Right lobe of liver (tissue), 6 donors: ENCODE results near the gene HOXB3. TPM values are rescaled to one million over a fixed set of nuclear protein-coding genes. Genes with fewer than 3 reads are reported as not detected.

ENCODE experiments used
- ATAC-seq, 4 donors: fragments of 200-7000 bp; cut with Tn5 transposase; one replicate each; pipeline ENCODE4 v1.9.1; 2020; ENCODE audit warnings: mild to moderate bottlenecking in 4 of 4, moderate library complexity in 4 of 4
- DNase-seq, 3 donors: peaks; one replicate each; pipeline ENCODE4 v3.0.0-alpha.2; 2020
- H3K27ac ChIP-seq, 3 donors: fragments of 200-600 bp; one replicate each; pipeline ENCODE4 v1.8.0; 2022
- H3K27me3 ChIP-seq, 2 donors: fragments of 200-600 bp; one replicate each; pipeline ENCODE4 v1.8.0; 2022
- H3K36me3 ChIP-seq, 4 donors: fragments of 200-600 bp; sonication (generic) in 1 of 4; one replicate each; pipeline versions ENCODE4 v1.5.1 to v1.8.0; 2017 to 2022; ENCODE audit warnings: control low read depth in 1 of 4
- H3K4me1 ChIP-seq, 4 donors: fragments of 200-600 bp; sonication (generic) in 1 of 4; one replicate each; pipeline versions ENCODE4 v1.5.1 to v1.8.0; 2017 to 2022; ENCODE audit warnings: control low read depth in 1 of 4
- H3K4me3 ChIP-seq, 3 donors: fragments of 200-600 bp; one replicate each; pipeline ENCODE4 v1.8.0; 2022
- H3K9me3 ChIP-seq, 4 donors: fragments of 200-600 bp; sonication (generic) in 1 of 4; one replicate each; pipeline versions ENCODE4 v1.5.1 to v1.8.0; 2017 to 2022; ENCODE audit warnings: control low read depth in 1 of 4
- CTCF ChIP-seq, 4 donors: fragments of 200-600 bp in 3 of 4; fragments of 450-650 bp in 1 of 4; IDR thresholded peaks; one replicate each; pipeline versions ENCODE4 v1.5.1 to v1.8.0; 2016 to 2022; ENCODE audit warnings: antibody characterized with exemption in 4 of 4, mild to moderate bottlenecking in 2 of 4
- POLR2A ChIP-seq: fragments of 450-650 bp; IDR thresholded peaks from one replicate; pipeline ENCODE4 v1.6.1; 2017; ENCODE audit warnings: antibody characterized with exemption, mild to moderate bottlenecking
- WGBS: methylation state at CpG from one replicate; pipeline ENCODE4 v1.1.6; 2018; ENCODE audit warnings: low coverage, low lambda C conversion rate; ENCODE audit not compliant: insufficient coverage; ENCODE audit errors: missing lambda C conversion rate; 5-methylcytosine and 5-hydroxymethylcytosine counted together
- intact Hi-C, 2 donors: fragments of 100-400 bp; cut with DNase I; formaldehyde crosslinking; loops; one replicate each; pipeline versions ENCODE4 v1.11.2 to v1.14.1; 2022
- total RNA-seq, 6 experiments: library from RNA; depleted of rRNA in 2 of 6; stranded (reverse); fragments of >200 nt in 2 of 6; fragmentation: NEBNext Ultra II Directional in 3 of 6; extraction: Animal tissue kit (Norgen Biotek cat#: 25700) in 3 of 6; gene quantifications; one replicate each; pipeline versions ENCODE4 v1.1.0 to v1.2.4, GENCODE V29; 2016 to 2023
- donor health status: DM: no; HTN: yes; CAD: no.
- donor health status: DM: no; HTN: no; CAD: no.
- donor health status: DM: no; HTN: no; CAD: no.
- donor health status: DM: no; HTN: yes; CAD: no.
- donor health status: DM: no; HTN: yes; CAD: no.

The HOXB3 gene
- total RNA-seq, 6 experiments from 2014 or later = 0.99 to 3.2 (median 2.6) TPM

GRCh38 chr17:48577946-48578615 is 12.0 kb downstream of the HOXB3 start, which contains the start of gene HOXB4:
TSS of gene HOXB4 (minus strand) at chr17:48578350. CDS start at chr17:48578319, 31 bp downstream.
- peak; percentile 58 to 69 (median 60) for ATAC-seq
- peak within 1 kb of the TSS; percentile 57 to 91 (median 63) for H3K27ac ChIP-seq
- peak within 1 kb of the TSS; percentile 27 to 46 (median 36) for H3K4me3 ChIP-seq
- WGBS = 3% methylated on average over 20 of the region's 58 CpGs
- peak; percentile 67 to 77 (median 72) for DNase-seq
- H3K27me3 ChIP-seq = peaks cover 0 to 48% of the 10 kb centered on the region in 2 donors
- no peaks in the 10 kb centered on the region for H3K9me3 ChIP-seq
- H3K4me1 ChIP-seq = peaks cover 0 to 7% (median 0%) of the 10 kb centered on the region in 4 donors
- intact Hi-C loops = no loop called here
- TF ChIP-seq CTCF (IDR thresholded peaks at IDR 0.05) = no peak
- no peaks in the 10 kb centered on the region for H3K36me3 ChIP-seq

- Histone ChIP-seq H3K9me3 (no peaks in the 10 kb centered on the region), H3K4me1 (peaks cover 0 to 7% (median 0%) of the 10 kb centered on the region in 4 donors), H3K27me3 (peaks cover 0 to 42% of the 10 kb centered on the region in 2 donors), H3K36me3 (no peaks in the 10 kb centered on the region), H3K27ac (peak overlapping the region; percentile 57 to 79 (median 63)), H3K4me3 (peak overlapping the region; percentile 14 to 46 (median 27))
- 2% methylated on average over 17 of the region's 19 CpGs for WGBS
- TF ChIP-seq POLR2A (no peak), CTCF (IDR thresholded peaks at IDR 0.05) (no peak)
- ATAC-seq (no peak), DNase-seq (no peak)
- intact Hi-C loops = no loop called here
Measured at GRCh38 chr17:48577330-48577945, 12.6 kb downstream of the HOXB3 start.

- Histone ChIP-seq H3K4me1 (peaks cover 0 to 7% (median 0%) of the 10 kb centered on the region in 4 donors), H3K36me3 (no peaks in the 10 kb centered on the region), H3K27me3 (peaks cover 0 to 36% of the 10 kb centered on the region in 2 donors), H3K4me3 (peak overlapping the region; percentile 14 to 46 (median 16)), H3K9me3 (no peaks in the 10 kb centered on the region), H3K27ac (peak overlapping the region; percentile 52 to 79 (median 63))
- DNase-seq = no peak
- 5% methylated on average over 31 of the region's 43 CpGs for WGBS
- intact Hi-C loops = no loop called here
- TF ChIP-seq POLR2A = no peak
- no peak for TF ChIP-seq CTCF (IDR thresholded peaks at IDR 0.05)
- no peak for ATAC-seq
Measured at GRCh38 chr17:48576479-48577309, 13.3 kb downstream of the HOXB3 start.

- 19% methylated on average over 22 of the region's 22 CpGs for WGBS
- peak in 1 of 3 donors; percentile 35 for DNase-seq
- peak; percentile 12 to 41 (median 26) for ATAC-seq
- H3K4me3 ChIP-seq = peak overlapping the region in 1 of 3 donors; percentile 16
- no peaks in the 10 kb centered on the region for H3K36me3 ChIP-seq
- no peaks in the 10 kb centered on the region for H3K9me3 ChIP-seq
- peaks cover 0 to 7% (median 0%) of the 10 kb centered on the region in 4 donors for H3K4me1 ChIP-seq
- TF ChIP-seq POLR2A (no peak), CTCF (IDR thresholded peaks at IDR 0.05) (no peak)
- intact Hi-C loops = no loop called here
- peaks cover 0 to 28% of the 10 kb centered on the region in 2 donors for H3K27me3 ChIP-seq
- H3K27ac ChIP-seq = peak overlapping the region; percentile 52 to 79 (median 63)
Measured at GRCh38 chr17:48575673-48576478, 14.2 kb downstream of the HOXB3 start.
